ENCODE measurements around the gene P2RY12.
A peak's percentile ranks its signal among the peaks of the same experiment; 100 is the strongest.

P2RY12 gene

DNA sequence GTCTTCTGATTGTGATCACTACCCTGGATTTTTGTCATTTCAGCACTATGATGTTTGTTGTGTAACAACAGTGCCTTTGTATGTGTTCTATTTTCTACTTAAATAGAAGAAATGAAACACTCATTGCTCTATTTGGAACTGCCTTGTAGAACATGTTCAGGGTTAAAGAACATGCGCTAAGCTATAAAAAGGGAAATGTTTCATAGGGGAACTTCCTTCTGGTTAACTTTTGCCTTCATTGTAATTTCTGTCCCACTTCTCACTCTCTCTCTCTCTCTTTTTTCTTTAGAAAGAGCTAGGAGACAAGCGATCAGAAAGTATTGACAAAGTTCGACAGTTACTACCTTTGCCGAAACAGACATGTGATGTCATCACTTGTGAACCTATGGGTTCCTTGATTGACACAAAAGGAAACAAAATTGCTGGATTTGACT, at the start of gene P2RY12:
TSS of gene P2RY12 (minus strand) at position 13 of the 434 bp plus-strand sequence. CDS start 45,908 bp downstream, outside the sequence.
- peak; percentile 26 to 37 for DNase-seq

DNA sequence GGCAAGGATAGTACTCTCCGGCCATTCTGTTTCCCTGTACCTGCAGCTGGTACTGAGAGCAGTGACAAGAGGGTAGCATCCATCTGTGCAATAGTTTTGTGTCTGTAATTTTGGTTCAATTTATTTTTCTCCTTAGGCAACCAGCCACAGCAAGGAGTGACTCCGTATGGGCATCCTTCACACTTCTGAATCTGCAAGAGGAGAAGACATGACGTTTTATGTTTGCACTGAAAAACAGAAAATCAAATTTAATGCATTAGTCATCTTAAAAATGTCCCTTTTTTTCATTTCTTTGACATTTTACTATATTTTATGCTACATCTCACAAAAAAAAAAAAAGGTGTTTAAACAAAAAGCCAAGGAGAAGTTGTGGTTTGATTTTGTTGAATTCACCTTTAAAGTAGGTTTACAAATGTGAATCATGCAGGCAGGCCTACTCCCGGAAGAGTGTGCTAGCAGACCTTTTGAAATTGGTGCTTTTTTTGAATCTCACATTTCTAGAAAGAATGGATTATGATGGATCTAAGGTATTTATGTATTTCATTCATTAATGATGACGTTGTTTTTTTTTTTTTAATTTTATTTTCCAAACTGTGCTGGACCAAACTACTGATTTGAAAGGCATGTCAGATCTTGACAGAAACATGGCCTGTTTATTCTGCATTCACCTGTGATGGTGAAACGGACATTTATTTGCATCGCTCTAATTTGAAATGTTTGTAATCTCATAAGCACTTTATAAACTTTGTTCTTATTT, 48.2 kb upstream of the P2RY12 start:
- no peak for DNase-seq

DNA sequence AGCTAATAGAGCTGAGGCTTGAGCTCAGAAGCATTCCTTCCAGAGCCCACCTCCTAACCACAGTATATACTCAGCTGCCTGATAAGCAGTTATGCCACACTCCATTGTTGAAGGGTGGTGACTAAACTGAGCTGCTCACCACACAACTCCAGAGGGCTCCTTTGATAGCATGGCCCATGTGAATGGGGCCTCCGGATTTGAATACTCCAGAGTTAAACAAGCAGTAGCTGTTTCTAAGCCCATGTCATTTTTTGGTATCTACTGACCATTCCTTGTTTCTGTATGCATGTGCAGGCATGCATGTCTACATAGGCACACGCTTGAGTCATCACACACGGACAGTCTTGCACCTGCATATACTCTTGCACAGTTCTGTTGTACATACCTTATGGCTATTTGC, 47.4 kb upstream of the P2RY12 start:
- DNase-seq: no peak

DNA sequence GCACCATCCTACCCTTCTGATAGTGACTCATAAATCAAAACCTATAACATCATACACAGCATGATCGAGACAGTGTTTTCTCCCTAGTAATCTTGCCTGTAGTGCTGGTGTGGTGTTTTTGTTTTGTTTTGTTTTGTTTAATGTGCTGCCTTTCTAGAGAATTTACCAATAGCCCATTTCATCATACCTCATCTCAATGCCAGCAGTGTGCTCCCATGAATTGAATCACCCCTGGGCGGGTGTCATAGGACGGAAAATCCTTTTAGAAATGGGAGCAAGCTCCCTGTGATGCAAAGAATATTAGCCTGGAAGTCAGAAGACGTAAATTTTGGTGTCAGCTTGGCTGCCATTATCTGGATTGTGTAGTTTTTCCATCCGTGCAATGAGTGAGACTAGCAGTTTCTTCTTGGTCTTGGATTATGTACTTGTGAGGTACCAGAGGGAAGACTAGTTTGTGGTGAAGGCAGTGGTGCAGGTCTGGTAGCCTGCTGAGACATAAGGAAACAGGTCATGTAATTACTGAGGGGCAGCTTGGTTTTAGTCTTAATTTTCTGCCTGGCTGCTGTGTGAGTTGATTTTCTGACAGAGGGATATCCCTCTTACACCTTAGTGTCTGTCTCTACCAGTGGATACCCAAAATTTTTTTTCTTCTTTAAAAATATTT, 46.4 kb upstream of the P2RY12 start:
- no peak for DNase-seq

DNA sequence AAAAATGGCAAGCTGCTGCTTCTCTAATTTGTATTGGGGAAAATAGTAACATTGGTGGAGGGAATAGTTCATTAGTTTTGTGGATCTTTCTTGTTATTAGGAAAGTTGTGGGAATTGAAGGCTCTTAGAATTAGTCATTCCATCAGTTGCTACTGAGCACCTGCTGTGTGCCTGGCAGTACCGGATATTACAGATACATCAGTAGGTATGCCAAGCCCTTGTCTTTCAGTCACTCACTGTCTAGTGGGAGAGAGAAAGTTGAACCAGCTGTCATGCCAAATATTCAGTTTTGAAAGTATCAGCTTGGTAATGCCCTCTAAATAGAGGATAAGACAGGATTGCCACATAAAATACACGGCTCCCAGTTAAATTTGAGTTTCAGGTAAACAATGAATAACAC, 43.8 kb upstream of the P2RY12 start:
- no peak for DNase-seq

DNA sequence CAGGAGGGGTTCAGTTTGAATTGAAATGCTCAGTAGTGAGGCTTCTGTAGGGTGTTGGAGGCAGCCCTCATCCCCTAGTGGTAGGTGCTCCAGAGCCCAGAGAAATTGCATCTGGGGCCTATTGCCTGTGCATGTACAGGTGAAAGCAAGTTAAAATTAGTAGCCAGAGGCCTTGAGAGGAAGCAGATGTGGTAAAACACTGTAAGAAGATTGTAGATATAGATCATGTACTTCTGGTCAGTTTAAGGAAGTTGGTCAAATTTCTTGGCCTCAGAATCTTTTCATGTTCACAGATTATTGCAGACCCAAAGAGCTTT, 41.7 kb upstream of the P2RY12 start:
- peak; percentile 61 to 77 for DNase-seq

DNA sequence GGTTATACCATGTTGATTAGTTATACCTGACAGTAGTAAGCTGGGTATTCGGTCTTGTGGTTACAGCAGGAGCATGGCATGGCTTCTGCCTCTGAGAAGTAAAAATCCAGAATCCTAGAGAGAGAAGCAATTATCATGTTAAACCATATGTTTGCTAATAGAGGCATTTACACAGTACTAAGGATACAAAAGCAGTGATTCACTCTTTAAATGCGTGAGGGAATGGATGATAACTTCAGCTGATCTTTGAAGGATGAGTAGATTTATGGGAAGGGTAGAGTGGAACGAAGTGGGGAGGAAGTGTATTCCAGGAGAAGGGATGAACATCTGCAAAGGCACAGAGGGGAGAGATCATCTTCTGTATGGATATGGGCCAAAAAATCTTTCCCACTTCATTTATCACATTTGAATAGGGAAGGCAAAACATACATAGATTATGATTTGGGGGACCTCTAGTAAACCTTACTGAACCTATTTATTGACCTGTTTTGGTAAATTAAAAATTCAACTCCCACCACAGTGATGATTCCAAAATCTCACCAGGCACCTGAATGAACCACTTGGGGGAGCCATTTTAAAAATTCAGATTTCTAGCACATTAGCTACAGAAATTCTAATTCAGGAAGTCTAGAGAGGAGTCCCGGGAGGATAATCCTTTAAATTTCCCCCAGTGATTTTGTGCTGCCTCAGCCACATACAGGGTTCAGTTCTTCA, 41.2 kb upstream of the P2RY12 start:
- no peak for DNase-seq

DNA sequence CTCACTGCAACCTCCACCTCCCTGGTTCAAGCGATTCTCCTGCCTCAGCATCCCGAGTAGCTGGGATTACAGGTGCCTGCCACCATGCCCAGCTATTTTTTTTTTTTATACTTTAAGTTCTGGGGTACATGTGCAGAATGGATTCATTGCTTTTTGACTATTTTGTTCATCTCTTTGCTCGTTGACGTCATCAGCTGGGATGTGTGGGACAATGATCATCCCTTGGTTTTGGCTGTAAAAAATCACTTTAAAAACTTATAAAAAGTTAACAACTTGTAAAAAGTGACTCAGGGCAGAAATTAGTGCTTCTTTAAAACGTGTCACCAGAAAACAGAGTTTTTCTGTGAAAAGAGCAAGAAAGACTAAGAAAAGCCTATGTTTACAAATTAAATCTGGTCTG, 38.5 kb upstream of the P2RY12 start:
- no peak for DNase-seq

DNA sequence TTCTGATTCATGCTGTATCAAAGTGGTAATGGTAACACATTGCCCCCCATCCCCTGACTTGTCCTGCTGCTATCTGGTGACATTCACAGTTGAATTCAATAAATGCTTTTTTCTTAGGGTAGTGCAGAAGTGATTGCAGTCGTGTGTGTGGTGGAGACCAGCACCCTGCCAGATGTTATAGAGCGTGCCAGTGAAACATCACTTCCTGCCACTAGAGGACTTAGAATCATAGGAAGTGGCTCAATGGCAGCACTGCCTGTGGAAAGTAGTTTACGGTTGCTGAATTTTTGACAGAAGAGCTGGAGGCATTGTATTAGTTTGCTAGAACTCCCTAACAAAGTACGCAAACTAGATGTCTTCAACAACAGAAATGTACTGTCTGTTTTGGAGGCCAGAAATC, 37.4 kb upstream of the P2RY12 start:
- DNase-seq: peak in 1 of 2 experiments; percentile 11

DNA sequence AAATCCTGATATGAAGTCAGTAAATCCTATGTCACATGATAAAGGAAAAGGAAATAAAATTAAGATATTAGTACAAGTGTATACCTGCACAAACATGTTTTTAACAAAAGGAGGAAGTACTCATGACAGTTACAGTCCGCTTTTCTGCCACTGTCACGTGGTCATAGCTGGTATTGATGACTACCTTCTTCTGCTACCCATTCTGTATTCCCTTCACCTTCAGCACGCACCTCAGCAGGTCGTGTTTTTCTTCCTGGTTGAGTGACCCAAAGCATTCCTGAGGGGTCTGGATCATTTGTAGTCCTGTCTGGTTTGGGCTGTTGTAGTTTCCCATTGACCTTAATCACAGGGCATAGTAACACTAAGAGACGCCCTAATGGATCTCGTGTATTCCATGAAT, 35.3 kb upstream of the P2RY12 start:
- no peak for DNase-seq

DNA sequence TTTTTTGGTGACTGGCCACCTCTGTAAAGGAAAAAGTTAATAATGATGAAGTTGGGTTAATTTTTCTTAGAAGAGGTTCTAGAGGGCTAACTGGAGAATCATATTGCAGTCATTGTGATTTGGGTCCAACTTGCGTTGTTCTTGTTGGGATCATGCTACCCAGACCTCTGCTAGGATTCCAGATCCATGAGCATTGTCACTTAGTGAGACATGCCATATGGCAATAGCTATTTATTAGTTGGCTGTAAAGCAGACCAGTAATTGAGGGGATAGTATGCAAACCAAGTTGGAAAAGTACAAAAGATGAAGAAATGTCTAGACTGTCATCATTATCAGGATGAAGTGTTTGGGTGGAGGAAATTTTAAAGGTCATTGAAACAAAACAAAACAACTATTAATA, 30.7 kb upstream of the P2RY12 start:
- no peak for DNase-seq

DNA sequence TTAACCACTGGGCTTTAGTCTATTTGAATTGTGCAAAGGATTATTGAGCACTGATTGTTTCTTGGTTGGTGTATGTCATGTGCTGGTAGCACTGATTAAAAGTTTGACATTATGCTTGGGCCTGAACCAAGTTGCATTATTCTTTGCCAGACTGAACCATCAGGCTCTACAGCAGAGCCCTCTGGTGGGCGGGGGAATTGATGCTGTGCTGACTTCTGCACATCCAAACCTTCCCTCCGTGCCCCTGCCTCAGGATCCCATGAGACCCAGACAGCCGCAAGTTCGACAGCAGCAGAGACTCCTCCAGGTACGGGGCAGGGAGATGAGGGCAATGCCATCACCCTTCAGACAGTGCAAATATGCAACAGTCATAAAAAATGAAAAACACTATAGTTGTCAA, 28.4 kb upstream of the P2RY12 start:
- DNase-seq: no peak

DNA sequence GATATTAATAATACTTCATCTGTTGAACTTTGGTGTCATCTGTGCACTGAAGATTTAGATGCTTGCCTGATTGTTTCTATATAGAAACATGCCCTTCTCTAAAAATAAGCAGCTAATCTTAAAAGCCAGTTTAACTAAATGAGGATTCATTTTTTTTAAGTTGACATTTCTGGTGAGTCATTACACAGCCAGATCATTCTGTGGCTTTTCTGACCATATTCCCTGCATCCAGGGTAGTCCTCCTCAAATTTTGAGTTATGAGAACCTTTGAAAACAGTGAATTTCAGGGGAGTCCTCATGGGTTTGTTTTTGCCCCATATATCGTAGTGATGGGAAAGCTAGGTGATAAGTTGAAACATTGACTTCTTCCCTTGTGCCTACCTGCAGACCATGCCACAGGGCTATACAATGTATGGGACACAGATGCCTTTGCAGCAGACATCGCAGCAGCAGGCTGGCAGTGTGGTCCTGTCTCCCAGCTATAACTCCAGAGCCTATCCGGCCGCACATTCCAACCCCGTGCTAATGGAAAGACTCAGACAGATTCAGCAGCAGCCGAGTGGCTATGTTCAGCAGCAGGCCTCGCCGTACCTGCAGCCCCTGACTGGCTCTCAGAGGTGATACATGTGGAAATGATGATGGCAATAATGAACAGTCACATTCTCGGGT, 26.5 kb upstream of the P2RY12 start:
- DNase-seq: no peak

DNA sequence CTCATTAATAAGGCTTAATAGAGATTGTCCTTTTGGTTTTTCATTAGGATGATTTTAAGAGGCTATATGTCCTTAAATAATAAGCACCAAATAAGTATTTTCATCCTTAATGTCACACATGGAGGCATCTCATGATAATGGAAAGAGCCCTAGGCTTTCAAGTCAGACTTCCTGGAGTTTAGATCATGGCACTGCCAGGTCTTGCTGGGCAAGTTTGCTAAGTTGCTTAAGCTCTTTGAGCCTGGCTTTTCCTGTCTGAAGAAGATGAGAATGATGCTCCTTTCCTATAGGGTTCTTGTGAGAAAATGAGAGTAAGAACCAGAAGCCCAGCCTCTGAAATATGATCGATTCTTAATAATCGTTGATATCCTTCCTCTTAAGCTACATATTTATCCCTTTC, 23.4 kb upstream of the P2RY12 start:
- DNase-seq: no peak

DNA sequence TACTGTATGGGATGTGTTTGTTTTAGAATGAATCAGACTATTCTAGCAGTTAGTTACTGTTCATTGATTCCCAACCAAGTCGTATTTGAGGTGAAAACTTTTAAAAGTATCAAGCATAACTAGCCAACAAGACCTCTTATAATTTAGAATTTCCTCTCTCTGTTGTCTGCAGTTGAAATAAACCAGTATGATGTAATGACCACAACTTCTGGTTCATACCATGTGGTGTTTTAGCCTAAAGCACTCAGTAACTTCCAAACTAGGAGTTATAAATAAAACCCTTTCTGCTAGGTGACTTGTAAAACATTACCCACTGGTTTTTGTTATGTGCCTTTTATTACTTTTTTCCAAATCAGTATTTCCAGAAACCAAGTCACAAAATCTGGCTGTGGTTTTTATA, 19.8 kb upstream of the P2RY12 start:
- peak; percentile 59 to 78 for DNase-seq

DNA sequence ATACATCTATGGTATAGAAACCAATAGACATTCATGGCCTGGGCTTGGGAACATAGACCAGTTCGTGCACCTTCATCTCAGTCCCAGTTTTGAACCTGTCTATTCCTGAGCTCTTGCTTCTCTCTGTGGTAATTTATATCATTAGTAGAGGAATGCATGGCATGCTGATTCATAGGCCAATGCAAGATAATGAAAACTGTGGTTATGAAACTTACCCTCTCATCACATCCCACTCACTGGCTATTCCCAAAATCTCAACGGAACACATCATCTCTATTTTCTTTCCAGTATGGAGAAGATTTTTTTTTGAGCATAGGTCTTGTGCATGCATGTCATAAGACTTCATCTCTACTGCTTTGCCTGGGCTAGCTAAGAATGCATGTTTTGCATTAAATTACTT, 18.7 kb upstream of the P2RY12 start:
- no peak for DNase-seq

DNA sequence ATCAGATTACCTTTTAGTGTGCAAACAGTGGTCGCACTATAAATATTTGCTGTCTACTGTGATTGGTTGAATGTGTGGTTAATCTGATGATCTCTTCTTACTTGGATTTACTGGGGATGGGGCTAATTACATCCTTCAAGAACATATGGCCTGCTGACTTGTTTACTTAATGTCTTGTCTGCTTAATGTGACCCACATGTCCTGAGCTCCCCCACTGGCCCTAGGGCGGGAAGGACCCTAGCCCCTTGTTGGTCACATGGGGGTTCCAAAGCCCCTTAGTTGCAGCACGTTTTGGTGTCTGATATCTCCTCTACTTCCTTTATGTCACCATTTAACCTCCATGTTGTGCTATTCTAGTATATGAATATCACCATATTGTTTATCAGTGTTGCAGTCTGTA, 17.8 kb upstream of the P2RY12 start:
- DNase-seq: no peak

DNA sequence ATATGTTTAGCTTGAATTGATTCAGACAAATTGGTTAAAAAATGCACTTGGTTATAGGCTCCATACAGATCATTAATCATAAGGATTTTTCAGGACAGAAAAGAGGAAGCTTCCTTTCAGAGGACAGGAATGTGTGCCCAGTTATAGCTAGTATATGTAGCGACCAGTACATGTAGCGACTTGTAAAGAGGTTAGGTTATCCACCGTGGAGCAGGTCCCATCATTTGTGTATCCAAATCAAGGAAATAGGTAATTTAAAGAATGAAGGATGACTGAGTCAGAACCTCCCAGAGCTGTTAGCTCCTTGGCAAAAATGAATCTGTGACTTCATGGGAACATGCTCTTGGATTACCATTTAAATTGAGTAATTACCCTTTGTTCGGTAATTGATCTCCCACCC, 15.8 kb upstream of the P2RY12 start:
- no peak for DNase-seq

DNA sequence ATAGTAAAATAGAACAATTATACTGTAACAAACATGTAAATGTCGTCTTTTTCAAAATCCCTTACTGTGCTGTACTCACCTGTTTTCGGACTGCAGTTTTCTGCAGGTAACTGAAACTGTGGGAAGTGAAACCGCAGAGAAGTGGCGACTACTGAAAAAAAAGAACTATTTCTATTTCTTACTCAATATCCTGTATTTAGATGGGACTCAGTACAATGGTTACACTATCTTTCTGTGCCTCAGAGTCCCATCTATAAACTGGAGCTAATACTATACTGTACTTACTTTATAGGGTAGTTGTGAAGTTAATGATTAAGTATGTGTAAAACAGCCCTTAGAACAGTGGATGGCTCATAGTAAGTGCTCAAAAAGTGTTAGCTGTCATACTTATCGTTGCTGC, 14.3 kb upstream of the P2RY12 start:
- DNase-seq: no peak

DNA sequence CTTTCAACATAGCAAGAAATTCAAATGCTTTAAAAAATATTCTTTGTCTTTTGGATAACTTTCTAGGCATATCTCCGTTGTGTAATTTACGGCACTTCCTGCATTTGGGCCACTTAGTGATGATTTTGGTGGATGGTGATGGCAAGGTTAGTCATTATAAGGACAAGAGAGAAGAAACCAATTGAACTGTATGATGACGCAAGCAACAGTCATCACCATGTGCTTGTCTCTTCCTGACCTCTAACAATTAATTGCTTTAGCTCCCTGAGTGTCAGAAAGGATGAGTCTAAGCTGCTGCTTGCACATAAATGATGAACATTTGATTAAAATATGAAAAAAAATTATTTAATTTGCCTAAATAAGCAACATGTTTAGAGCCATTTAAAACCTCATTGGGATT, 11.3 kb upstream of the P2RY12 start:
- peak; percentile 80 to 85 for DNase-seq

DNA sequence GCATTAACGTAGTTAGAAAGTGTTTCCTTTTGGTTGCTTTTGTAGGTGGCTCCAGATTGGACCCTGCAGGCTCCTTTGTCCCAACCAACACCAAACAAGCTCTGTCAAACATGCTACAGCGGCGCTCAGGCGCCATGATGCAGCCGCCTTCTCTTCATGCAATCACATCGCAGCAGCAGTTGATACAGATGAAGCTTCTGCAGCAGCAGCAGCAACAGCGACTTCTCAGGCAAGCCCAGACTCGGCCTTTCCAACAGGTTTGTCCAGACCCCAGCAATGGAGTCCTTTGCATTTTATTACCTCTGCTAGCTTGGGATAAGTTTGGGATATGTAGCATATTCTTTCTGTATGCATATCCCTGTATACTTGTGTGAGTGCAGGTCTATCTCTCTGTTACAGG, 10.1 kb upstream of the P2RY12 start:
- no peak for DNase-seq

DNA sequence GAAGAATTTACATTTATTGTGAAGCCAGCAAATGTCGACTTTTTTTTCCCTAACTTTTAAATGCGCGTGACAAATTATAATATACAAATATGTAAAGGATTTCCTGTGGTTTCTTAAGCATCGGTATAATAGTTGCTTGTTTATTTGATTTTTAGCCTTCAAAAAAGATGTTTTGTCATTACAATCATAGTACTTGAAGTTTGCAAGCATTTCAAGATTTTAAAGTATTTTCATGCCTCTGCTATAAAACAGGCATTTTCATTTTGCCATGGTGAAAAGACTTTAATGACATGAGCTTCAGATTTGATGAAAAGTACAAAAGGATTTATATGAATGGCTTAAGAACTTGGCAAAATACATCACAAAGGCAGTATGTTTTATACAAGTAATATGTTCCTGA, 9.4 kb upstream of the P2RY12 start:
- DNase-seq: no peak

DNA sequence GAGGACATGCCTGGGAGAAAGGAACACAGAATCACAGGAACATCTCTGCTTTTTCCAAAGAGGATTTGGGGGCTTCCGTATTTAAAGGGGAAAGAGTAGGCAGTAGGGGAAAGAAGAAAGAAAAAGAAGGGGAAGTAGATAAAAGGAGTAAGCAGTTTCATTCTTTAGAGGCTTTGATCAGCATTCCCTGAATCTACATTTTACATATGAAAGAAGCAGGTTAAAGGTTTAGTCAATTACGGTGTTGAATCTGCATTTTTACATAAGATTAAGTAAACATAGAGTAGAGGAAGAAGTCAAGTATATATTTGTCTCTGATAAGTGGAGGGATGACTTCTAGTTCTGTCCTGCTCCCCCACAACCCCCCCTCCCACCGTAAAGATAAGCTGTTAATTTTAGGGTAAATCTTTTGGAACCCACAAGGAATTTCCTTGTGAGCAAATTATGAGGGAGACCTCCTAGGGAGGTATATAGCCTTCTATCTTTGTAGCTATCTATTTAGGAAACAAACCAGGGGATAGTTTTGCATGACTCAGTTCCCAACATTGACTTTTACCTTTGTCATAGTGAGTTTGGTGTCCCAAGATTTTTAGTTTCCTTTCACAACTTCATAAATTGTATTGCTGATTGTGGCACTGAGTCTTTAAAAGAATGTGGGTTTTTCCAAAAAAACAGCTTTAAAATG, 8.7 kb upstream of the P2RY12 start:
- no peak for DNase-seq

Measured in AML-193 (cell line).